NCI-H446 treated with DMSO at 0.1 percent for 48 hours (cell line): Measurements from ENCODE around the gene HMGCS1.
"Not testable (repeated sequence)": the region's sequence is repeated elsewhere in the genome, so short reads cannot be mapped to it uniquely, and the experiment has no call there.

Experiments
- DNase-seq: peaks from one replicate; lab custom pipeline; 2025; lab: John Stamatoyannopoulos, UW

The HMGCS1 gene

DNA sequence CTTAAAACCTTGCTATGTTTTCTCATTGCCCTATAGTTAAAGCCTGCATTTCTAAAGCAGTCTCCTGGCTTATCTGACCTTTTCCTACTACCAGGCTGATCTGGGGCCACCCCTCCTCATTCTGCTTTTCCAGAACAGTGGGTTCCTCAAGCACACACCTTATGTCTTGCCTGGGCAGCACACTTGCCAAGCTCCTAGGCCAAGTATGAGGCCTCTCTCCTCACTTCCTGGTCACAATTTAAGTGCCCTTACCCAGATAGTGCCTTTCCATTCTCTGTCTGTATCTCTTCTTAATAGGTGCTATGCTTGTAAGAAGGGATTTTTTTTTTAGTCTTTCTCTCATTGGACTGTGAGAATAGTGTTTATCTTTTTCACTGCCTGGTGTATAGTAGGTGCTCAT, 39.7 kb downstream of the HMGCS1 start:
- DNase-seq: no peak

DNA sequence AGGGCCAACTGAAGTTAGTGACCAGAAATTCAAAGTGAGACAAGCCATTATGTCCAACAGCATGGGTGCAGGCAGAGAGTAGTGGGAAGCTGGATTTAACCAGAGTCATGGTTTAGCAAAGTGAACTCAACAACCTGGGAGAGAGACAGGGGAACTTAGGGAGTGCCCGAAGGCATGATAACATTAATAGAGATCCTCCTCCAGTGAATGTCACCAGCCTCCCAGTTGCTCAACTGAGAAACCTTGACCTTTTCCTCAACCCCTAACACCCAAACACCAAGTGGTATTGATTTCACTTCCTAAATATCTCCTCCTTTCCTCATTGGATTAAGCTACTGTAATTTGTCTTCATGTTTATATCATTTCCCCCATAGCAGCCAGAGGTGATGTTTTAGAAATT, 42.6 kb downstream of the HMGCS1 start:
- no peak for DNase-seq

DNA sequence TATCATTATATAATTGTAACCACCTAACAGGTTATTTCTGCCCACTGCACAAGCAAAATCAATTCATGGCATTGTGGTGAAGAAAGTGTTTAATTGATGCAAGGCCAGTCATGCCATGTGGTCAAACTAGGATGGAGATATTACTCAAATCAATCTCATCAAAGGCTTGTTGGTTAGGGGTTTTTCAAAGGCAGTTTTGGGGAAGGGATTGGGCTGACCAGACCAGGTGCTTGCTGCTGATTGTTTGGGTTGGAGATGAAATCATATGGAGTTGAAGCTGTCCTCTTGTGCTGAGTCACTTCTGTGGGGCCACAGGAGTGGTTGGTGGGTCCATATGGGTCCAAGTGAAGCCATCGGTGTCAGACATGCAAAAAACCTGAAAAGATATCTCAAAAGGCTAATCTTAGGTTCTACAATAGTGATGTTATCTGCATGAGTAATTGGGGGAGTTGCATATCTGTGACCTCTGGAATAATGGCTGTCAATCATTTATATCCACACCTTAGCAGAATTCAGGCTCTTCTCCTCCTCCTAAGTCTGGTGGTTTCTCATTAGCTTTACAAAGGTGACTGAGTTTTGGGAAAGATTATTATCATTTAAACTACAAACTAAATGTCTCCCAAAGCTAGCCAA, 44.9 kb downstream of the HMGCS1 start:
- no peak for DNase-seq

- not testable (repeated sequence) for DNase-seq
Measured at GRCh38 chr5:43262269-43262668, 50.9 kb downstream of the HMGCS1 start.

DNA sequence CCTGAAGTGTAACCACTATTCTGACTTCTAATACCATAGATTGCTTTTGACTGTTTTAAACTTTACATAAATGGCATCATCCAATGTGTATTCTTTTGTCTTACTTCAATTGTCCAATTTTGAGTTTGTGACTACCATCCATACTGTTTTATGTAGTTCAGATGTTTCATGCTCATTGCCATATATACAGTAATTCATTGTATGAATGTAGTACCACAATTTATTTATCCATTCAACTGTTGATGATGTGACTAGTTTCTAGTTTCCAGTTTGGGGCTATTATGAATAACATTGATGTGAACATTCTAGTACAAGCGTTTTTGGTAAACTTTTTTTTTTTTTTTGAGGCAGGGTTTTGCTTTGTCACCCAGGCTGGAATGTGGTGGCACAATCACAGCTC, 55.1 kb downstream of the HMGCS1 start:
- no peak for DNase-seq

DNA sequence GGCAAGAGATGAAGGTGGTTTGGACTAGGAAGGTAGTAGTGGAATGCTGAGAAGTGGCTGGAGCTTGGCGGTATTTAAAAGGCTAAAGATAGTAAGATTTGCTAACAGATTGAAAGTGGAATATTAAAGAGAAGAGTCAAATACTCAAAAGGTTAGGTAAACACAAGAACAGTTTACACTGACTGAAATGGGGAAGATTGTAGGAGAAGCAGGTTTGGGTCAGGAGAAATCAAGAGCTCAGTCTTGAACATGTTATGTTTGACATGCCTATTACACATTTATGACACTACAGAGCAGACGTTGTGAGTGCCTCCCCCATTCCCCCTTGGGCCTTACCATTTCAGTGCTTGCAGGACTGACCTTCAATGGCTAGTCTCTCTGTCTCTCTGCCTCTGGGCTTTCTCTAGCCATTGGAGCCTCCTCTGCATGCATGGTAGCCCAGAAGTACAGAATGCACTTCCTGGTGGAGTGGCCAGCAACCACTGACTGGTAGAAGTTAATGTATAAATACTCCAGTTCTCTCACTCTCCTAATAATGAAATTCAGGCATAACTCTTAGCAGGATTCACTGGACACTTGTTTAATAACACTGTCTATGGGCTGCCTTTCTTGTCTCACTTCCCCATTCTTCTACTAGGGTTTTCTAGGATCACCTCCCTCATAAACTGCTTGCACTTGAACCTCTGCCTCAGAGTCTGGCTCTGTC, 56.8 kb downstream of the HMGCS1 start:
- DNase-seq: no peak

DNA sequence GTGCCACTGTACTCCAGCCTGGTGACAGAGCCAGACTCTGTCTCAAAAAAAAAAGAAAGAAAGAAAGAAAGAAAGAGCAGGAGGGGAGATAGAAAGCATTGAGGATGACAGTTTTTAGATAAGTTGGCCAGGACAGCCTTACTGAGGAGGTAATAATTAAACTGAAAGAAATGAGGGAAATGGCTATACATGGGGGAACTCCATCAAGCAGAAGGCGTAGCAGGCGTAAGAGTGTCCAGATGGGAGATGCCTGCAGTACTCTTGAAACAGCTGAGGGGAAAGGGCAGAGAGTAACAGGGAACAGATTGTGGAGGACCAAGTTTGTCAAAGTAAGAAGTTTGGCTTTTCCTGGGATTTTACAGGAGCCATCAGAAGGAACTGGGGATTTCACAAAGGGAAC, 57.5 kb downstream of the HMGCS1 start:
- DNase-seq: no peak

GRCh38 chr5:43251754-43252153, 61.5 kb downstream of the HMGCS1 start:
- DNase-seq: no peak

DNA sequence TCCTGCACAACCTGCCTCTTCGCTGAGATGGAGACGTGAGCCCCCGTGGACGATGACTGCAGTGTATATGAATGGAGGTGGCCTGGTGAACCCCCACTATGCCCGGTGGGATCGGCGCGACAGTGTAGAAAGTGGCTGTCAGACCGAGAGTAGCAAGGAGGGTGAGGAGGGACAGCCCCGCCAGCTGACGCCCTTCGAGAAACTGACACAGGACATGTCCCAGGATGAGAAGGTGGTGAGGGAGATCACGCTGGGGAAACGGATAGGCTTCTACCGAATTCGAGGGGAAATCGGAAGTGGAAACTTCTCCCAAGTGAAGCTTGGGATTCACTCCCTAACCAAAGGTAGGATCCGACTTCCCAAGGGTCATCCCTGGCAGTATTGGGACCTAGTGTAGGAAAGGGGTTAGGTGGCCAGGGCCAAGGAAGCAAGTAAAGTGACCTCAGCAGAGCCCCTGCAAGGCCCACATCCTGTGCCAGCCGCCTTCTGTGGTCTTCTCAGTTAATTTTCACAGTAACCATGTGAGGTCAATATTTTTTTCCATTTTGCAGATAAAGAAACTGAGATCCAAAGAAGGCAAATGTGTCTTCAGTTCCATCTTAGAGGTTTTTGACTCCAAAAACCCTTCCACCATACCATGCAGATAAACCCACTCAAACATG, 67.4 kb downstream of the HMGCS1 start:
- no peak for DNase-seq

DNA sequence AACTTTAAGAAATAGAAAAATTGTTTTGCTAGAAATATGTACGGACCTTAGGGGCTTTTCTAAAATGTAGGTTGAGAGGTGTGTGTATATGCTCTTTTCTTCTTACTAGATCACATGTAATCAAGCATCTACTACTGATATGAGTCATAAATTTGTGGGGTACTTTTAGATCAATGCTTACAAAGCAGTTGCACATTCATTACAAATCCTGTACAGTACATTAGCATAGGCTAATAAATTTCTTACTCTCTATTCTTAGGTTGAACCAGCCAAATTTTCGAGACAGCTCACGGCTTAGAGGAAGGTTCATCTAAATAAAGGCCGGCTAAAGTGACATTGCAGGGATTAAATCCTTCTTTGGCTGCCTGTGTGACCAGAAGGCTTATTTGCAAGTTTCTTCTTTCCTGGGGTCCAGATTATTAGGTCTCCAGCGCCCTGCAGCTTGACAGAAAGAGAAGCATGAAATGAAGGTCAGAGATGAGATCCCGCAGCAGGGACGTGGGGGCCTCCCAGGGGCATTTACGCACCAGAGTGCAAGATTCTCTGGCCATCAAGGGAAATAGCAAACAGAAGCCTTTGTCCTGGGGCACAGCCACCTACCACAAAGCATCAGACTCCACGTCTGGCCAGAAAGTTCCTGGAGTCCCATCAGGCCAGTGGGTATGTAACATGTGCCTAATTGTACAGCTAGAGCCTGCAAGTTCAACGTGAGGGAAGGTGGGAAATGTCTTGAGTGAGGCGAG, 68.2 kb downstream of the HMGCS1 start:
- DNase-seq: no peak

GRCh38 chr5:43243270-43243669, 69.9 kb downstream of the HMGCS1 start:
- no peak for DNase-seq

DNA sequence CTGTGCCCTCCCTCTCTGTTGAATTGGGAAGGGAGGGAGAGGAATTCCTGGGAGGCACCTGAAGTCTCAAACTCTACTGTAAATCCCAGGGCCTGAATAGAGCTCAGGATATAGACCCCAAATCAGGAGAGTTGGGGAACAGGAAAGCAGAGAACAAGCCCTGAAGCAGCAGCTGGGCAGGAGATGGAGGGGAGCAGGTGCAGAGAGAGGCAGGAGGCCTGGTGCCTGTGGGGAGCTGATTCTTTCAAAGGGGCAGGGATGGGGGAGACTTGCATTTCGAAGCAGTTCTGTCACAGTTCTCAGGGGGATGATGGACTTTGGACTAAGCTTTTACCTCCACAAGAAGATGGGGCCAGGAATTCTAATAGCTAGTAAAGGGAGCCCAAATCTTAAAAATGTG, 71.0 kb downstream of the HMGCS1 start:
- DNase-seq: no peak
